ENCODE measurements around the gene KRTAP10-7. TPM values are rescaled to one million over a fixed set of nuclear protein-coding genes. Genes with fewer than 3 reads are reported as not detected.

KRTAP10-7 gene
- total RNA-seq, 1 donor from 2014 or later: not detected

GRCh38 chr21:44639331-44639655 is 38.9 kb downstream of the KRTAP10-7 start:
- H3K27me3 ChIP-seq (ENCODE audit: insufficient read depth, low read length): no peaks in the 10 kb centered on the region
- no peaks in the 10 kb centered on the region for H3K4me1 Mint-ChIP-seq (ENCODE audit: low read depth, unreplicated experiment)
- no peak for TF ChIP-seq CTCF (IDR thresholded peaks at IDR 0.05; ENCODE audit: insufficient read depth, low read depth, low read length)
- TF ChIP-seq EZH2 (IDR thresholded peaks at IDR 0.05; ENCODE audit: insufficient read depth, low read length): no peak
- no peak overlapping the region for H3K4me2 ChIP-seq (ENCODE audit: low read length)
- H3K27ac Mint-ChIP-seq (ENCODE audit: unreplicated experiment): no peak overlapping the region
- peaks cover 16% of the 10 kb centered on the region for H3K9me3 Mint-ChIP-seq (ENCODE audit: unreplicated experiment)
- DNase-seq (ENCODE audit: low read depth): no peak
- no peaks in the 10 kb centered on the region for H3K4me1 ChIP-seq (ENCODE audit: insufficient read depth, low read length)
- no peaks in the 10 kb centered on the region for H3K79me2 ChIP-seq (ENCODE audit: insufficient read depth, low read length)
- H3K36me3 ChIP-seq (ENCODE audit: insufficient read depth, low read length): no peaks in the 10 kb centered on the region
- H4K20me1 ChIP-seq (ENCODE audit: insufficient read depth, low read length): no peaks in the 10 kb centered on the region
- H3K9me3 ChIP-seq (ENCODE audit: insufficient read depth, low read depth, low read length): peaks cover 2% of the 10 kb centered on the region
- H3K9ac ChIP-seq (ENCODE audit: low read length): no peak overlapping the region
- no peak overlapping the region for H2AFZ ChIP-seq (ENCODE audit: low read depth, low read length)
- no peak overlapping the region for H3K4me3 ChIP-seq (ENCODE audit: insufficient read depth, low read depth, low read length)
- FAIRE-seq: no peak
- no peaks in the 10 kb centered on the region for H3K36me3 Mint-ChIP-seq (ENCODE audit: low read depth, unreplicated experiment)
- H3K27ac ChIP-seq (ENCODE audit: low read depth, low read length): no peak overlapping the region
- no peak overlapping the region for H3K4me3 Mint-ChIP-seq (ENCODE audit: unreplicated experiment)
- peaks cover 33% of the 10 kb centered on the region for H3K27me3 Mint-ChIP-seq (ENCODE audit: low read depth, unreplicated experiment)

GRCh38 chr21:44640761-44641160 is 40.4 kb downstream of the KRTAP10-7 start:
- no peaks in the 10 kb centered on the region for H3K79me2 ChIP-seq (ENCODE audit: insufficient read depth, low read length)
- TF ChIP-seq CTCF (IDR thresholded peaks at IDR 0.05; ENCODE audit: insufficient read depth, low read depth, low read length) (no peak), EZH2 (IDR thresholded peaks at IDR 0.05; ENCODE audit: insufficient read depth, low read length) (no peak)
- no peaks in the 10 kb centered on the region for H3K4me1 Mint-ChIP-seq (ENCODE audit: low read depth, unreplicated experiment)
- H2AFZ ChIP-seq (ENCODE audit: low read depth, low read length): no peak overlapping the region
- no peak overlapping the region for H3K4me3 Mint-ChIP-seq (ENCODE audit: unreplicated experiment)
- no peaks in the 10 kb centered on the region for H4K20me1 ChIP-seq (ENCODE audit: insufficient read depth, low read length)
- DNase-seq (ENCODE audit: low read depth): no peak
- H3K4me1 ChIP-seq (ENCODE audit: insufficient read depth, low read length): no peaks in the 10 kb centered on the region
- no peaks in the 10 kb centered on the region for H3K27me3 ChIP-seq (ENCODE audit: insufficient read depth, low read length)
- H3K27me3 Mint-ChIP-seq (ENCODE audit: low read depth, unreplicated experiment): peaks cover 35% of the 10 kb centered on the region
- H3K9me3 Mint-ChIP-seq (ENCODE audit: unreplicated experiment): peaks cover 25% of the 10 kb centered on the region
- no peak overlapping the region for H3K27ac ChIP-seq (ENCODE audit: low read depth, low read length)
- H3K27ac Mint-ChIP-seq (ENCODE audit: unreplicated experiment): no peak overlapping the region
- H3K9ac ChIP-seq (ENCODE audit: low read length): no peak overlapping the region
- H3K36me3 ChIP-seq (ENCODE audit: insufficient read depth, low read length): no peaks in the 10 kb centered on the region
- H3K4me2 ChIP-seq (ENCODE audit: low read length): no peak overlapping the region
- peaks cover 2% of the 10 kb centered on the region for H3K9me3 ChIP-seq (ENCODE audit: insufficient read depth, low read depth, low read length)
- FAIRE-seq: no peak
- no peak overlapping the region for H3K4me3 ChIP-seq (ENCODE audit: insufficient read depth, low read depth, low read length)
- no peaks in the 10 kb centered on the region for H3K36me3 Mint-ChIP-seq (ENCODE audit: low read depth, unreplicated experiment)

- DNase-seq (ENCODE audit: low read depth) (no peak), FAIRE-seq (no peak)
Observed at GRCh38 chr21:44643741-44644310, 43.4 kb downstream of the KRTAP10-7 start.

More at GRCh38 chr21:44643741-44644310, 43.4 kb downstream of the KRTAP10-7 start:
- Histone ChIP-seq H3K36me3 (ENCODE audit: insufficient read depth, low read length) (no peaks in the 10 kb centered on the region), H2AFZ (ENCODE audit: low read depth, low read length) (no peak overlapping the region), H3K27ac (ENCODE audit: low read depth, low read length) (no peak overlapping the region), H3K9ac (ENCODE audit: low read length) (no peak overlapping the region), H3K4me1 (ENCODE audit: insufficient read depth, low read length) (no peaks in the 10 kb centered on the region), H3K4me3 (ENCODE audit: insufficient read depth, low read depth, low read length) (no peak overlapping the region), H3K4me2 (ENCODE audit: low read length) (no peak overlapping the region), H3K79me2 (ENCODE audit: insufficient read depth, low read length) (no peaks in the 10 kb centered on the region), H3K27me3 (ENCODE audit: insufficient read depth, low read length) (no peaks in the 10 kb centered on the region), H4K20me1 (ENCODE audit: insufficient read depth, low read length) (no peaks in the 10 kb centered on the region), H3K9me3 (ENCODE audit: insufficient read depth, low read depth, low read length) (peaks cover 2% of the 10 kb centered on the region)
- no peaks in the 10 kb centered on the region for H3K36me3 Mint-ChIP-seq (ENCODE audit: low read depth, unreplicated experiment)
- H3K27ac Mint-ChIP-seq (ENCODE audit: unreplicated experiment): no peak overlapping the region
- H3K4me3 Mint-ChIP-seq (ENCODE audit: unreplicated experiment): no peak overlapping the region
- TF ChIP-seq EZH2 (IDR thresholded peaks at IDR 0.05; ENCODE audit: insufficient read depth, low read length): no peak
- no peak for TF ChIP-seq CTCF (IDR thresholded peaks at IDR 0.05; ENCODE audit: insufficient read depth, low read depth, low read length)
- no peaks in the 10 kb centered on the region for H3K4me1 Mint-ChIP-seq (ENCODE audit: low read depth, unreplicated experiment)
- H3K9me3 Mint-ChIP-seq (ENCODE audit: unreplicated experiment): peaks cover 26% of the 10 kb centered on the region
- H3K27me3 Mint-ChIP-seq (ENCODE audit: low read depth, unreplicated experiment): peaks cover 34% of the 10 kb centered on the region

All from astrocyte (in vitro differentiated cells and primary cell).